Stimulated activated CD4-positive, alpha-beta T cell treated with anti-CD3 and anti-CD28 coated beads, Interleukin-1b, Interleukin-23, amount 100 ng/mL, for 24 hours (primary cell): ENCODE data around the gene WNT11.

ENCODE experiments used
- DNase-seq, 4 experiments: peaks; one replicate each; pipeline ENCODE4 v3.0.0-alpha.2; 2020; ENCODE audit warnings: low read depth in 4 of 4, low spot score in 1 of 4

WNT11 gene

DNA sequence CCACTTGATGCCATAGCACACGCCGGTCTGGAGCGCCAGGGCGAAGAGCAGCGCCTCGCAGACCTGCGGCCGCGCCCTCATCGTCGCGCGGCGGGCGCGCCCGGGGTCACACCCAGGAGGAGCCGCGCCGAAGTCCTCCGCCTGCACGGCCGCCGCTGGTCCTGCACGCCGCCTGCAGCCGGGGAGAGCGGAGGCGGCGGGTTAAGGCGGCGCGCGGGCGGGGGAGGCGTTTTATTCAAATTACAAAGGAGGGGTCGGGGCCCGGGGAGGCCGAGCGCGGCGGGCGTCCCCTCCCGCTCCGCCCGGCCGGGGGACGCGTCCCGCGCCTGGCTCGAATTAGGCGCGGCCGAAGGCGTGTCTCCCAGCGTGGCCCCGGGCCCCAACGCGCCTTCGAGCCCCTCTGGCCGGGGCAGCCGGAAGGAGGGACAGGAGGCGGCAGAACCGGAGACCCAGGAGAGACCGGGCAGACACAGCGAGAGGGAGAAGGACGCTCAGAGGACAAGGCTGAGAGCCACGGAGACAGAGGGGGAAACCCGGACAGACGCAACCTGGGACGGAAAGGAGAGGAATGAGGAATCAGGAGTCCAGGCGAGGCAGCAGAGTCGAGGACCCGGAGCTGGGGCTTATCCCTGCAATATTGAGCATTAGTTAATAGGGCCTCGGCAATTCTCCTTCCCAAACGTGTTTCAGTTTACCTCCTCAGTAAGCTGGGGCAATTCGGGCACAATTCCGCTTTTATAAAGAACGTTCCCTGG, at the start of gene WNT11:
WNT11 (minus strand) TSS at position 176 of the 755 bp plus-strand sequence; CDS start at position 81, 95 bp downstream.
- no peak for DNase-seq

GRCh38 chr11:76253416-76253815, 47.1 kb upstream of the WNT11 start:
- DNase-seq: no peak

DNA sequence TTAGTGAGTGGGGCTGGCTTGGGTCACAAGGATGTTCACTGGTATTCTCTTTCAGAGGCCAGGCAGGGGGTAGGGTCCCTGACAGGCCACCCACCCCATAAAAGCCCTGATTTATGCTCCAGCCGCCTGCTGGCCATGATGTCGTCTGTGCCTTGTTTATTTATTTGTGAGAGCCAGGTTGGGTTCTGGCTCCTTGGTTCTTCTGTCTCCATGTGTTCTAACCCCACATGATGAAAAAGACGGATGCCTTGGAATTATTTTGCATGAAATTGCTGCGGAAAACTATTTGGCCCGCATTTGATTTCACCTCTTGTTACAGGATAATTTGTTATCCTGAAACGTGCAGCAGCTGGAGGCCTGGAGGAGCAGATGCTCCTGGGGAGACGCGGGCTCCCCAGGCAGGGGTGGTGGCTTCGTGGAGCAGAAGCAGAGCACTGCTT, 46.3 kb upstream of the WNT11 start:
- no peak for DNase-seq

GRCh38 chr11:76251576-76251975, 45.3 kb upstream of the WNT11 start:
- no peak for DNase-seq

DNA sequence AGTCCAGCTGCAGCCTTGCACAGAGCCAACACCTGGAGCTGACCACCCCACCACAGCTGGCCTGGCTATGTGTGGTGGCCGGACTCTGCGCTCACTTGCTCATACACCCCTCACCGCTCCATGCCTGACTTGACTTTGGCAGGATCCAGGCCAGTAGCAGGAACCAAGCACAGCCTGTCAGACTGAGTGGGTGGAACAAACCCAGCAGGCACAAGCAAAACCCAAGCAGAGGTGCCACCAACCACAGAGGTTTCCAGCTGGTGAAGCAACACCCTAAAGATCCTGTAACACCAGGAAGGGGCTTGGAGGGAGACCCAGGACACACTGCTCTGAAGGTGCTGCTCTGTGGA, 44.9 kb upstream of the WNT11 start:
- DNase-seq: no peak

- DNase-seq: no peak
Observed at GRCh38 chr11:76250520-76251225, 44.4 kb upstream of the WNT11 start.

DNA sequence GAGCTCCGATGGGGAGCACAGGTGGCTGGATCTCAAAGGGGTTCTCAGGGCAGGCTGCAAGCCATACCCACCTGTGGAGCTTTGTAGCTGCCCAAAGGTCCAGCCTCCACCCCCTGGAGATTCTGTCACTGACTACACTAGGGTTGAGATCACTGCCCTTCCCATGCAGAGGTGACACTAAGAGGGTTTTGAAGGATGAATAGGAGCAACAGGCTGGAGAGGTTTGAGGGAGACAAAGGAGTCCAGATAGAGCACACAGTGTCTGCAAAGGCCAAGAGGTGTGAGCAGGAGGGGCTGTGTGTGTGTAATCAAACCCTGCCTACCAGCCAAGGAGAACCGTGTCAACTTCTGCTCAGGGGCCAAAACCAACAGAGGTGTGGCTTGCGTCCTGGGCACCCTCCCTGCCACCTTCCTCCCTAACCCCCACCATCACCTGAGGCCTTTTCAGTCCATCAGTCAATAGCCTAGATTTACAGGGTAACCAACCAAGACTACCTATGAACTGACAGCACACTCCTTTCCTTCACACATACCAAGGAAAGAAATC, 43.0 kb upstream of the WNT11 start:
- DNase-seq: no peak

DNA sequence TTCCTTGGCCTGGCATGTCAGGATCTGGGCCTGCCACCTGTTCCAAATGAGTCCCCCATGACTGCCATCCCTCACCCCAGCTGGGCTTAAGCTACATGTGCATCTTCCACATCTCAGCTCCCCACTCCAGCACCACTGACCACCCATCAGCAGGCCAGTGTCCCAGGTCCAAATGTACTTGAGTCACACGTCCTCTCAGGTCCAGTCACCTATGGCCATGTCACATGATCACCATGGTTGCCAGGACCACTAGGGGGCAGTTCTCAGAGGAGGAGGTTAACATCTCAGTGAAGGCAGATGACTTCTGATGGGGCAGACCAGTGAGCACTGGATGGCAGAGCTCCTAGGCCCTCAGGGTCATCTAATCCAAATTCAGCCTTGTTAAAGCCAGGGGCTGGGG, 41.9 kb upstream of the WNT11 start:
- DNase-seq: no peak

- DNase-seq: no peak
Observed at GRCh38 chr11:76247091-76247490, 40.8 kb upstream of the WNT11 start.

DNA sequence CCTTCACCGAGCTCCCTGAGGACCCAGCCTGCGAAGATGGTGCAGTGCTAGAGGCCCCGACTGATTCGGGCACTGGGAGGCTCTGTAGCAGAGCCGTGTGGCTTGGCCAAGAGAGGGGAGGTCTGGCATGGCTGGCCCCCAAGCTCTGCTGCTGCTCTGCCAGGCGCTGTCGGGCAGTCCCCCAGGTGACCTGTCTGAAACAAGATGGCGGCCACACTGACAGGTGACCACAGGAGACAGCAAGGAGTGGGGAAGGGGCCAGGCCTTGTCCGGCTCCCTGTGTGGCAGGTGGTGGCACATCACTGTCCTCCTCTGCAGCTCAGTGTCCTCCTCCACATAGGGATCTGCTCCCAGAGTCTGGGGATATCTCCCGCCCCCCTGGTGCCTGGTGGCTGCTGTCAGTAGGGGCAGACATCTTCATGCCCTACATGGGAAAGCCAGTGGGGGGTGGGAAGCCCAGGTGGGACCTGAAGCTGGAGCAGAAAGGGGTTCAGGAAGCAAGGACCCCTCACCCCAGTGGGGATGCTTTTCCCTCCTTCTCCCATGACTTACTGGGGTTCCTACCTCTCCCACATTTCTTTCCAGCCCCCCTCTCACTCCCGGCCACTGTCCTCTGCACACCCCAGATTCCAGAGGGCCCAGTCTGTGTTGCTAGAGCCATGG, 40.1 kb upstream of the WNT11 start:
- DNase-seq: no peak

GRCh38 chr11:76245720-76246119, 39.4 kb upstream of the WNT11 start:
- no peak for DNase-seq

DNA sequence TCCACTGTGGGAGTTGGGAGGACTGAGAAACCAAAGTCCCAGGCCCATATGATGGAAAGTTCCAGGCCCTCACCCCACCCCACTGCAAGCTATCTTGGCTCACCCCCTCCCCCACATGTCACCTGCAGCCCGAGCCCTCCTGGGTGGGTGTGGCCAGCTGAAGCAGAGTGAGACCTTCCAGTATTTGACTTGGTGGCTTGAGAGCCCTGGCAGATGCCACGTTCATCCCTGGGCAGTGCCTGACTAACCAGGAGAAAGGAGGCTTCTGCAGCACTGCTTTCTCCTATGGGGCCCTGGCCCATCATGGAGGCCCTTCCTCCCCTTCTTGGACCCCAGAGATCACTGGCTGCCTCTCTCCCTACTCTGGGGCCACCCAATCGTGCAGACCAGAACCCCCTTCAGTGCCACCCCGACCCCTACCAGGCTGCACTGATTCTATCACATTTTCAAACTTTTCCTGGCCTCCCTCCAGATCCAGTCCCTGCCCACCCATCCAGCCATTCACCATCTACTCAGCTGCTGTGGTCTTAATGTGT, 38.1 kb upstream of the WNT11 start:
- no peak for DNase-seq

- no peak for DNase-seq
Observed at GRCh38 chr11:76243957-76244285, 37.6 kb upstream of the WNT11 start.

DNA sequence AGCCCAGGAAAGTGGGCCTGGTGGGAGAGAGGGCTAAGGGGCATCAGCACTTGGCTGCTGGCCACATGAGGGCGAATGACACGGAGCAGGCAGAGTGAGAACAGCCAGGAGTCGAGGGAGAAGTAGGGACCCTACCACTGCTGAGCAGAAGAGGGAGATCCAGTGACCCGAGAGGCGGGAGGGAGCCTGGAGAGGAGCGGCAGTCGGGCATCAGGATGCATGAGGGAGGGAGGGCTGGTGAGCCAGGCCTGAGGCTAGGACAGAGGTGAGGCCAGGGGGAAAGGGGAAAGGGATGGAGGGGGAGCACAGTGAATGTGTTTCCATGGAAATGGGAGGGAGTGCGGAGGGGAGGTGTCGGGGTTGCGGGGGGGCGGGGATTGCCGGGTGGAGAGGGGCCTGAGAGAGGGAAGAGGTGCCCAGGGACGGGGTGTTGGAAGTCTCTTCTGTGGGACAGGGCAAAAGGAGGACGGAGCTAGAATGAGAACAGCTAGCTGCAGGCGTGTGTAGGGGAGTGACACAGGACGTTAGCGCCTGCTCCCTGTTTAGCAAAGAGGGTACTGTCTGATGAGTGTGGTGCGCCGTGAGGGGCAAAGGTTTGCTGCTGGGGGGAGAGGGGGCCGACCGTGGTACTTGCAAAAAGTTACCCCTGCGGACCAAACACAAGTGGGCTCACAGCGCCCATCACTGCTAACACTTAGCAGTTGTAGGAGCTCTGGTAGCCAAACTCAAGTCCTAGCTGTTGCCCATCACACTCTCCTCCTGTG, 37.1 kb upstream of the WNT11 start:
- no peak for DNase-seq

DNA sequence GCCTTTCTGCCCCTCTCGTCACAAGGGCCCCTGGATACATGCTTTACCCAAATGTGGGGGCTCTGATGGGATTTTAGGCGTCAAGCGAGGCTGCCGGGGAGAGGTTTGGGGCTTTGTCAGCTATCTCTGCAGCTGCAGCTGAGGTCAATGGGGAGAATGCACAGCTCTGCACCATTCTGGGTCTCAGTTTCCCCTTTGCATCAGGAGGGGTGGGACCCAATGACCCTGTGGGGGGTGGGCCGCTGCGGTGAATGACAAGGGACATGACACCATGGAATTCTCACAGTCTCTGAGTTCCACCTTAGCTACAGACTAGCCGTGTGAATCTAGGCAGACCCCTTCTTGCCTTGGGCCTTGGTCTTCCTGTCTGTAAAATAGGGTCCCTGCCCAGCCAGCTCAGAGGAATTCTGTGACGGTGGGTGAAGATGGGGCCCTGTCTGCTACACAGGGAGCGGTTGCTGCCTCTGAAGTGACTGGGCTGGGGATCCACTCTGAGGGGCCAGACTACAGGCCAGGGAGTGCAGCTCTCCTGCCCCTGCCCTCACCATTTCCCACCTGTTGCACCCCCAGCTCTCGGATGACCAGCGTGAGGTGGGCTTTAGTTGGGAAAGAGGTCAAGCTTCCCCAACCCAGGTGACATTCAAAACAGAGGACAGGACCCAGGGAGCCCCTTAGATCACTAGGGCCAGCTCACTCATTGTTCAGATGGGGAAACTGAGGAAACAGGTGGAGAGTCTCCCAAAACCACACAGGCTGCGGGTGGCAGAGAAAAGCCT, 35.9 kb upstream of the WNT11 start:
- no peak for DNase-seq

DNA sequence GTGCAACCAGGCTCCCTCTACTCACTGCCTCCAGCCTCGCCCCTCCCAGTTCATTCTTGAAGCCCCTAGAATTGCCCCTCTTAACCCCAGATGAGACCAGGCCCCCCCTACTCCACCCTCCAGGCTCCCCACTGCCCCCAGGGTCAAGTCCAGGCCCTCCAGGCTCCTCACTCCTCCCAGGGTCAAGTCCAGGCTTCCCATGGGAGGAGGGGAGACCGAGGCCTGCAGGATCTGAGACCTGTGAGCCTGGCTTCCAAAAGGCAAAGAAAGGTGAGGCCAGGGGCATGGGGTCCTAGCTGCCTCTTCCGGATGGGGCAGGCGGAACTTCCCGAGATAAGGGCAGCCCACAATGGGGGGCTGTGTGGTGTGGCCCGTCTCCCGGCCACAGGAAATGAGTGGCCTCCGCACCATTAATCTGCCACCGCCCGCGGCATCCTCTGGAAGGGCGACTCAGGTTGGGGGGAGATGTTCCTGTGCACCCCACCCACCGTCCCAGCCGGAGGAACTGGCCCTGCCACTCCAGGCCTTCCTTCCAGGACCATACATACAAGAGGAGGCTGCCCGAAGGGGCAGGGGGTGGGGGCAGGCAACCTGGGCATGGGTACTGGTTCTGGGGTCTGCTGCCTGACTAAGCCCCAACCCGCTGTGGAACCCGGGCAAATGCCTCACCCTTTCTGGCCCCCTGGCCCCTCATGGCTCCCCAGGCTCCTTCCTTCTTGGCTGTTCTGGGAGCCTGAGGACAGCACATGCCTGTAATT, 35.1 kb upstream of the WNT11 start:
- no peak for DNase-seq

- DNase-seq: no peak
Observed at GRCh38 chr11:76240666-76241065, 34.4 kb upstream of the WNT11 start.

DNA sequence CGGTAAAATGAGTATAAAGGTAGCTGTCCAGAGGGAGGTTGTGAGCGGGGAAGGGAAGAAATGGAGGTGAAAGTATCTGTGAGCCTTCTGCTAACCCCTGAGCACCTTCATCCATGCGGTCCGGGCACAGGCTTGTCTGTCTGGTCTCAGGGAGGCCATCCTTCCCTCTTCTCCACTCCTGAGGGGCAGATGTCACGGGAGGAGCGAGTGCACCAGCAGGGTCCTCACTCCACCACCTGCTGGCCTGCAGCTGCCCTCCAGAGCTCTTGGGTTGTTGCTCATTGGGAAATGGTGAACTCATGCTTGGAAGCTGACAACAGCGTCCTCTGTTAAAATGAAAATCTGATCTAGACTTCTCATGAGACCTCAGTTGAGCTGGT, 33.8 kb upstream of the WNT11 start:
- DNase-seq: no peak

- DNase-seq: no peak
Observed at GRCh38 chr11:76239483-76240160, 33.3 kb upstream of the WNT11 start.
